A549 (cell line): ENCODE measurements around the gene GORASP1. TPM values are rescaled to one million over a fixed set of nuclear protein-coding genes. Genes with fewer than 3 reads are reported as not detected.
A peak's percentile ranks its signal among the peaks of the same experiment; 100 is the strongest.

Source experiments
- ATAC-seq, 2 experiments: fragments of 200-7000 bp in 1 of 2; fragments of >200 bp in 1 of 2; cut with Nextera tagmentation in 1 of 2; cut with Tn5 transposase in 1 of 2; 3 replicates each; pipeline versions ENCODE4 v1.8.0 to v1.9.1; 2018 to 2020; ENCODE audit warnings: mild to moderate bottlenecking in 1 of 2, moderate library complexity in 1 of 2
- CTCF ChIA-PET: fragments of 300-600 bp; sonication (Branson Sonifier 250); formaldehyde crosslinking; extraction: SDS; loops from one replicate; lab custom pipeline; 2021; ENCODE audit warnings: antibody characterized with exemption, inconsistent platforms; lab: Yijun Ruan, JAX
- POLR2A ChIA-PET: fragments of 350-600 bp; formaldehyde crosslinking; extraction: SDS; loops from one replicate; lab custom pipeline; 2021; ENCODE audit warnings: antibody characterized with exemption, inconsistent platforms; lab: Yijun Ruan, JAX
- DNase-seq, 2 experiments: peaks; one replicate each; pipeline versions ENCODE4 v3.0.0 to v3.0.0-alpha.2; 2011 to 2016; ENCODE audit warnings: low read depth in 1 of 2, low spot score in 1 of 2
- FAIRE-seq: peaks from 2 replicates; lab custom pipeline; 2011; peaks lifted over from hg19 to GRCh38; lab: Jason Lieb, UNC
- H3K27ac ChIP-seq, 2 experiments: fragments of >200 bp; sonication (Bioruptor Twin); formaldehyde crosslinking; 3 replicates each; pipeline ENCODE4 v1.5.1; 2016 to 2017
- H3K4me1 ChIP-seq: fragments of >200 bp; sonication (Bioruptor Twin); formaldehyde crosslinking; 3 replicates; pipeline ENCODE4 v1.6.1; 2016
- H3K4me2 ChIP-seq: fragments of >200 bp; sonication (Bioruptor Twin); formaldehyde crosslinking; 3 replicates; pipeline ENCODE4 v1.6.1; 2016
- H3K4me3 ChIP-seq: fragments of >200 bp; sonication (Bioruptor Twin); formaldehyde crosslinking; 3 replicates; pipeline ENCODE4 v1.5.1; 2016
- H3K9me3 ChIP-seq: fragments of >200 bp; sonication (Bioruptor Twin); formaldehyde crosslinking; 3 replicates; pipeline ENCODE4 v1.6.1; 2016
- BCL3 ChIP-seq: fragments of >200 bp; sonication (Bioruptor Twin); formaldehyde crosslinking; IDR thresholded peaks from 3 replicates; pipeline ENCODE4 v1.6.1; 2016
- BHLHE40 ChIP-seq: IDR thresholded peaks from 2 replicates; pipeline ENCODE4 v1.6.1; 2012; ENCODE audit warnings: low read depth, low read length, inconsistent platforms
- CEBPB ChIP-seq, 2 experiments: fragments of >200 bp in 1 of 2; sonication (Bioruptor Twin) in 1 of 2; formaldehyde crosslinking in 1 of 2; IDR thresholded peaks; 2 replicates each; pipeline ENCODE4 v1.6.1; 2012 to 2016
- CHD2 ChIP-seq: fragments of 150-350 bp; IDR thresholded peaks from 2 replicates; pipeline ENCODE4 v1.6.1; 2014; ENCODE audit warnings: low read length; ENCODE audit not compliant: partially characterized antibody
- CHD4 ChIP-seq: fragments of 200-600 bp; sonication (generic); IDR thresholded peaks from 2 replicates; pipeline ENCODE4 v1.6.1; 2016; ENCODE audit warnings: antibody characterized with exemption, mild to moderate bottlenecking, borderline replicate concordance
- E2F6 ChIP-seq: IDR thresholded peaks from 2 replicates; pipeline ENCODE4 v1.6.1; 2012; ENCODE audit warnings: low read depth, borderline replicate concordance
- EHF ChIP-seq: fragments of 250-450 bp; sonication (Bioruptor Pico); IDR thresholded peaks from 2 replicates; pipeline ENCODE4 v1.5.0; 2020; ENCODE audit warnings: mild to moderate bottlenecking
- GATA3 ChIP-seq: IDR thresholded peaks from 2 replicates; pipeline ENCODE4 v1.6.1; 2012; ENCODE audit warnings: borderline replicate concordance
- HEYL ChIP-seq: fragments of 250-450 bp; sonication (Bioruptor Pico); IDR thresholded peaks from 2 replicates; pipeline ENCODE4 v1.8.0; 2021; ENCODE audit warnings: mild to moderate bottlenecking, moderate library complexity
- HMGXB4 ChIP-seq: fragments of 250-450 bp; sonication (Bioruptor Pico); IDR thresholded peaks from 2 replicates; pipeline ENCODE4 v1.5.0; 2021; ENCODE audit warnings: mild to moderate bottlenecking, moderate library complexity, borderline replicate concordance
- HOXA7 ChIP-seq: fragments of 250-450 bp; sonication (Bioruptor Pico); IDR thresholded peaks from 2 replicates; pipeline ENCODE4 v1.5.0; 2020; ENCODE audit warnings: mild to moderate bottlenecking, moderate library complexity
- HOXB5 ChIP-seq: fragments of 250-450 bp; sonication (Bioruptor Pico); IDR thresholded peaks from 2 replicates; pipeline ENCODE4 v1.5.0; 2020; ENCODE audit warnings: mild to moderate bottlenecking, moderate library complexity
- JUN ChIP-seq, 2 experiments: fragments of >200 bp; sonication (Bioruptor Twin); formaldehyde crosslinking; IDR thresholded peaks; 2 replicates in 1 of 2; 3 replicates in 1 of 2; pipeline ENCODE4 v1.6.1; 2016 to 2017
- KDM1A ChIP-seq: fragments of 200-600 bp; sonication (generic); IDR thresholded peaks from 2 replicates; pipeline ENCODE4 v1.6.1; 2016; ENCODE audit warnings: low read depth, mild to moderate bottlenecking
- KDM5A ChIP-seq: fragments of 200-600 bp; sonication (generic); IDR thresholded peaks from 2 replicates; pipeline ENCODE4 v1.6.1; 2016; ENCODE audit warnings: antibody characterized with exemption, mild to moderate bottlenecking
- MAFK ChIP-seq: fragments of 450-650 bp; IDR thresholded peaks from 2 replicates; pipeline ENCODE4 v1.6.1; 2014; ENCODE audit not compliant: partially characterized antibody
- MAX ChIP-seq: IDR thresholded peaks from 2 replicates; pipeline ENCODE4 v1.6.1; 2012
- MYC ChIP-seq: IDR thresholded peaks from 2 replicates; pipeline ENCODE4 v1.6.1; 2012; ENCODE audit warnings: mild to moderate bottlenecking, inconsistent platforms, low read length, improper control_type of control experiment, borderline replicate concordance
- NFE2L2 ChIP-seq: fragments of 150-350 bp; conservative IDR thresholded peaks from 2 replicates; pipeline ENCODE4 v1.6.1; 2014; ENCODE audit warnings: low read length
- NPAS2 ChIP-seq: fragments of 250-450 bp; sonication (Bioruptor Pico); IDR thresholded peaks from 2 replicates; pipeline ENCODE4 v1.8.0; 2022; ENCODE audit warnings: mild to moderate bottlenecking, moderate library complexity, borderline replicate concordance
- PHF8 ChIP-seq: fragments of 200-600 bp; sonication (generic); IDR thresholded peaks from 2 replicates; pipeline ENCODE4 v1.6.1; 2016; ENCODE audit warnings: low read depth, mild to moderate bottlenecking, antibody characterized with exemption, moderate library complexity, borderline replicate concordance
- POLR2A ChIP-seq: IDR thresholded peaks from 2 replicates; pipeline ENCODE4 v1.6.1; 2012; ENCODE audit warnings: mild to moderate bottlenecking, low read length
- RAD21 ChIP-seq, 2 experiments: fragments of >200 bp in 1 of 2; sonication (Bioruptor Twin) in 1 of 2; formaldehyde crosslinking in 1 of 2; IDR thresholded peaks in 1 of 2; conservative IDR thresholded peaks in 1 of 2; 2 replicates in 1 of 2; 3 replicates in 1 of 2; pipeline ENCODE4 v1.6.1; 2012 to 2018; ENCODE audit warnings: inconsistent platforms in 1 of 2
- RFX5 ChIP-seq: fragments of 450-650 bp; IDR thresholded peaks from 2 replicates; pipeline ENCODE4 v1.7.1; 2014; ENCODE audit warnings: antibody characterized with exemption, mild to moderate bottlenecking, moderate library complexity
- SMC3 ChIP-seq: fragments of >200 bp; sonication (Bioruptor Twin); formaldehyde crosslinking; IDR thresholded peaks from 3 replicates; pipeline ENCODE4 v1.6.1; 2018; ENCODE audit warnings: inconsistent platforms
- SREBF2 ChIP-seq: fragments of 450-650 bp; IDR thresholded peaks from 2 replicates; pipeline ENCODE4 v1.6.1; 2014; ENCODE audit warnings: mild to moderate bottlenecking, moderate library complexity
- TP53 ChIP-seq: fragments of 250-450 bp; sonication (Bioruptor Pico); IDR thresholded peaks from 2 replicates; pipeline ENCODE4 v1.5.0; 2021; ENCODE audit warnings: mild to moderate bottlenecking, moderate library complexity
- ZC3H11A ChIP-seq: fragments of 450-650 bp; IDR thresholded peaks from 2 replicates; pipeline ENCODE4 v1.6.1; 2014; ENCODE audit warnings: antibody characterized with exemption, mild to moderate bottlenecking
- ZFP36 ChIP-seq: fragments of 450-650 bp; IDR thresholded peaks from 2 replicates; pipeline ENCODE4 v1.6.1; 2014; ENCODE audit warnings: borderline replicate concordance; ENCODE audit not compliant: partially characterized antibody
- ZNF302 ChIP-seq: fragments of 250-450 bp; sonication (Bioruptor Pico); IDR thresholded peaks from 2 replicates; pipeline ENCODE4 v1.9.0; 2021; ENCODE audit warnings: inconsistent platforms, mild to moderate bottlenecking, moderate library complexity
- WGBS: methylation state at CpG from one replicate; pipeline ENCODE4 v1.1.6; 2017; ENCODE audit errors: missing lambda C conversion rate; 5-methylcytosine and 5-hydroxymethylcytosine counted together
- polyA plus RNA-seq, 4 experiments: library from polyadenylated mRNA; depleted of rRNA in 3 of 4; stranded (reverse); fragments of >200 nt; fragmentation: RNase III in 1 of 4; extraction: RNeasy Plus Mini Kit Qiagen cat#74134 plus additional on column Dnase treatment in 1 of 4; gene quantifications; 2 replicates in 3 of 4; 3 replicates in 1 of 4; pipeline ENCODE4 v1.2.3, GENCODE V29; 2011 to 2017

The GORASP1 gene
- polyA plus RNA-seq, 2 of the 4 experiments (the other 2 are of a cell fraction): 30.3 to 32.3 TPM

GRCh38 chr3:39156421-39156820 lies 49.0 kb upstream of the GORASP1 start:
- Histone ChIP-seq H3K4me1 (peaks cover 15% of the 10 kb centered on the region), H3K9me3 (no peaks in the 10 kb centered on the region), H3K4me2 (no peak overlapping the region), H3K4me3 (no peak overlapping the region), H3K27ac (no peak overlapping the region; a peak in 1 of 6 replicates)
- 94% methylated on average over 4 of the region's 4 CpGs for WGBS
- TF ChIP-seq KDM5A (no peak), CEBPB (IDR thresholded peaks at IDR 0.05) (no peak), NFE2L2 (no peak), HMGXB4 (CRISPR knock-in tag) (no peak), CHD4 (no peak), EHF (CRISPR knock-in tag) (no peak), RAD21 (conservative IDR thresholded peaks at IDR 0.05 in 1 of 2, IDR thresholded peaks at IDR 0.05 in 1 of 2) (no peak), HOXB5 (CRISPR knock-in tag) (no peak), HOXA7 (no peak), KDM1A (no peak), SMC3 (no peak), NPAS2 (CRISPR knock-in tag) (no peak), JUN (IDR thresholded peaks at IDR 0.05) (no peak), ZC3H11A (no peak), BHLHE40 (no peak), BCL3 (no peak), HEYL (CRISPR knock-in tag) (no peak), RFX5 (no peak), MAFK (no peak), ZNF302 (no peak)
- DNase-seq: no peak
- POLR2A ChIA-PET: interaction anchor here (0.6 kb wide), 1 partner anchor 16 kb away, joined by 4 read pairs; no protein-coding TSS in a partner anchor
- no peak for FAIRE-seq
- CTCF ChIA-PET: interaction anchor here (1.7 to 2.3 kb wide), 3 partner anchors 21 to 135 kb away, joined by 3 to 5 read pairs (median 4); no protein-coding TSS in a partner anchor
- no peak for ATAC-seq

- peaks cover 31% of the 10 kb centered on the region for H3K4me1 ChIP-seq
- no peak for FAIRE-seq
- peak; percentile 87 to 91 for DNase-seq
- peak; percentile 48 to 74 for ATAC-seq
- TF ChIP-seq HMGXB4 (CRISPR knock-in tag) (no peak), E2F6 (peak; percentile 49; the same call in 1 of the 2 replicates), JUN (IDR thresholded peaks at IDR 0.05) (no peak), GATA3 (0 out of 2 replicates have a peak, but pooled peaks have one; percentile 15), MYC (0 out of 2 replicates have a peak, but pooled peaks have one; percentile 42), POLR2A (peak; percentile 67), KDM1A (no peak), BCL3 (0 out of 3 replicates have a peak, but pooled peaks have one; percentile 45), CHD2 (peak; percentile 35), TP53 (CRISPR knock-in tag) (0 out of 2 replicates have a peak, but pooled peaks have one; percentile 39), HOXB5 (CRISPR knock-in tag) (0 out of 2 replicates have a peak, but pooled peaks have one; percentile 26), SREBF2 (no peak), ZFP36 (peak; percentile 99), MAX (peak; percentile 67), PHF8 (peak; percentile 25; the same call in 1 of the 2 replicates)
- TF ChIP-seq, all 56 proteins: peak for 11
- Histone ChIP-seq H3K4me3 (peak overlapping the region; percentile 95), H3K27ac (peak overlapping the region; percentile 94 to 96), H3K9me3 (no peaks in the 10 kb centered on the region), H3K4me2 (peak overlapping the region; percentile 80)
- ChIA-PET CTCF (interaction anchor here (0.7 to 1.0 kb wide), 3 partner anchors 31 to 132 kb away, joined by 3 to 5 read pairs (median 4); no protein-coding TSS in a partner anchor), POLR2A (interaction anchor here (1.3 to 1.5 kb wide), 2 partner anchors 13 to 24 kb away, joined by 7 to 11 read pairs; no protein-coding TSS in a partner anchor)
- 10% methylated on average over 18 of the region's 18 CpGs for WGBS
Observed at GRCh38 chr3:39154280-39155021, 47.0 kb upstream of the GORASP1 start.
